ENCODE measurements around the gene UFD1. TPM values are rescaled to one million over a fixed set of nuclear protein-coding genes. Genes with fewer than 3 reads are reported as not detected.

Gene UFD1
- total RNA-seq, 1 donor from 2014 or later = 75.8 TPM

DNA sequence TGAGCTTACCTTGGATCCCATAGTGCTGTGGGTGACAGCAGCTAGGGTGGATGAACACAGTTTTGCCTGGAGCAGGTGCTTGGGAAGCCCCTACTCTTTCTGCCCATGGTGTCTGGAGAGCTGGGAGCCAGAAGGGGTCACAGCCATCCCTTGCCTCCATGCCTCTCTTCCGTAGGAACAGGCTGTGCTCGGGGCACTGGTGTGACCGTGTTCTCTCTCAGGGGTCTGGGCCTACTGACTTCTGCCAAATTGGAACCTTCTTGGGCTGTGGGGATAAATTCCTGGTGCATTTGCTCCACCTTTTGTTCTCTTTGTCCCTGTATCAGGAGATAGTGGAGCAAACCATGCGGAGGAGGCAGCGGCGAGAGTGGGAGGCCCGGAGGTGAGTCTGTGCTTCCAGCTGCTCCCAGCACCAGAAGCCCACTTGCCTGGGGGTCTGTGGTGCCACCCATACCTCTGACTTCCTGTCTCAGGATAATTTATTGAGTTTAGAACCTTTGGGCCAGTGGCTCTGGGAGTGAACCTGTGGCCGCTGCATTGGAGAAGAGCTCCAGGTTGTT is 15.1 kb upstream of the UFD1 start:
- no peak overlapping the region for H3K4me3 Mint-ChIP-seq (ENCODE audit: unreplicated experiment)
- peaks cover 3% of the 10 kb centered on the region for H3K36me3 Mint-ChIP-seq (ENCODE audit: low read depth)

GRCh38 chr22:19492504-19493174 is 13.6 kb upstream of the UFD1 start:
- Mint-ChIP-seq H3K9me3 (ENCODE audit: low read depth) (no peaks in the 10 kb centered on the region), H3K4me1 (ENCODE audit: low read depth) (peaks cover 14% of the 10 kb centered on the region), H3K4me3 (ENCODE audit: unreplicated experiment) (no peak overlapping the region), H3K27ac (ENCODE audit: unreplicated experiment) (no peak overlapping the region), H3K27me3 (ENCODE audit: low read depth) (no peaks in the 10 kb centered on the region), H3K36me3 (ENCODE audit: low read depth) (peaks cover 3% of the 10 kb centered on the region)
- TF ChIP-seq, protein P1, sequence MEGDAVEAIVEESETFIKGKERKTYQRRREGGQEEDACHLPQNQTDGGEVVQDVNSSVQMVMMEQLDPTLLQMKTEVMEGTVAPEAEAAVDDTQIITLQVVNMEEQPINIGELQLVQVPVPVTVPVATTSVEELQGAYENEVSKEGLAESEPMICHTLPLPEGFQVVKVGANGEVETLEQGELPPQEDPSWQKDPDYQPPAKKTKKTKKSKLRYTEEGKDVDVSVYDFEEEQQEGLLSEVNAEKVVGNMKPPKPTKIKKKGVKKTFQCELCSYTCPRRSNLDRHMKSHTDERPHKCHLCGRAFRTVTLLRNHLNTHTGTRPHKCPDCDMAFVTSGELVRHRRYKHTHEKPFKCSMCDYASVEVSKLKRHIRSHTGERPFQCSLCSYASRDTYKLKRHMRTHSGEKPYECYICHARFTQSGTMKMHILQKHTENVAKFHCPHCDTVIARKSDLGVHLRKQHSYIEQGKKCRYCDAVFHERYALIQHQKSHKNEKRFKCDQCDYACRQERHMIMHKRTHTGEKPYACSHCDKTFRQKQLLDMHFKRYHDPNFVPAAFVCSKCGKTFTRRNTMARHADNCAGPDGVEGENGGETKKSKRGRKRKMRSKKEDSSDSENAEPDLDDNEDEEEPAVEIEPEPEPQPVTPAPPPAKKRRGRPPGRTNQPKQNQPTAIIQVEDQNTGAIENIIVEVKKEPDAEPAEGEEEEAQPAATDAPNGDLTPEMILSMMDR (IDR thresholded peaks at IDR 0.05) = no peak
- no peak for DNase-seq (ENCODE audit: low spot score)

More for the DNA sequence above, 15.1 kb upstream of the UFD1 start:
- no peaks in the 10 kb centered on the region for H3K9me3 Mint-ChIP-seq (ENCODE audit: low read depth)
- H3K27ac Mint-ChIP-seq (ENCODE audit: unreplicated experiment) = no peak overlapping the region
- H3K4me1 Mint-ChIP-seq (ENCODE audit: low read depth) = peaks cover 14% of the 10 kb centered on the region
- DNase-seq (ENCODE audit: low spot score) = no peak
- TF ChIP-seq, protein P1 (IDR thresholded peaks at IDR 0.05) = no peak
- no peaks in the 10 kb centered on the region for H3K27me3 Mint-ChIP-seq (ENCODE audit: low read depth)

- Mint-ChIP-seq H3K27ac (ENCODE audit: unreplicated experiment) (no peak overlapping the region), H3K36me3 (ENCODE audit: low read depth) (peaks cover 3% of the 10 kb centered on the region), H3K4me3 (ENCODE audit: unreplicated experiment) (no peak overlapping the region), H3K9me3 (ENCODE audit: low read depth) (no peaks in the 10 kb centered on the region), H3K27me3 (ENCODE audit: low read depth) (no peaks in the 10 kb centered on the region), H3K4me1 (ENCODE audit: low read depth) (peaks cover 4% of the 10 kb centered on the region)
- no peak for DNase-seq (ENCODE audit: low spot score)
- TF ChIP-seq, protein P1 (IDR thresholded peaks at IDR 0.05) = no peak
Measured at GRCh38 chr22:19490628-19491230, 11.7 kb upstream of the UFD1 start.

DNA sequence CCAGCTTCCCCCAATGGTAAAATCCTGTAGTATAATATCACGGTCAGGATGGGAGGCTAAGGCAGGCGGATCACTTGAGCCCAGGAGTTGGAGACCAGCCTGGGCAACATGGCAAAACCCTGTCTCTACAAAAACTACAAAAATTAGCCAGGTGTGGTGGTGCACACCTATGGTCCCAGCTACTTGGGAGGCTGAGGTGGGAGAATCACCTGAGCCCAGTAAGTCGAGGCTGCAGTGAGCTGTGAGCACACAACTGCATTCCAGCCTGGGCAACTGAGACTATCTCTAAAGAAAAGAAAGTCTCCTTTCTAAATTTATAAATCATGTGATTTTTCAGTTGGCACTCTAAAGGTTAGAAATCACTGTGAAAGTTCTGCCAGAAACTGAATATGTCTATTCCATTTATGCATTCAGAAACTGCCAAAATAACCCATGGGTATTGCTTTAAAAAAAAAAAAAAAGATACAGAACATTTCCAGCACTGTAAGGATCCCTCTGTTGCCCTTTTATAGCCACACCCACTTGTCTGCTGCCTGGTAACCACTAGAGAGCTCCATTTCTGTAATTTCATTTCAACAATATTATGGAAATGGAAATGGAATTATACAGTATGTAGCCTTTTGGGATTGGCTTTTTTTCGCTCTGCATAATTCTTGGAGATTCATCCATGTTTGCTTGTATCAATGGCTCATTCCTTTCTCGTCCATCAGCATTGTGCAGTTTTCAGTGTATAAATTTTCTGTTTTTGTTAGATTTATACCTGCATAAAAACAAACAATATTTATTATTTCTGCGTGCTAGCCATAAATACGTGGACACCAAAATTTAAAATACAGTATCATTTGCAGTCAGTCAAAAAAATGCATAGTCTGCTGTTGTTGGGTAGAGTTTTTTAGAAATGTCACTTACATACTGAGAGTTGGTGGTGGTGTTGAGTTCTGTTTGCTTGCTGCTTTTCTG is 10.2 kb upstream of the UFD1 start:
- Mint-ChIP-seq H3K27me3 (ENCODE audit: low read depth) (no peaks in the 10 kb centered on the region), H3K4me1 (ENCODE audit: low read depth) (peaks cover 4% of the 10 kb centered on the region), H3K27ac (ENCODE audit: unreplicated experiment) (no peak overlapping the region), H3K4me3 (ENCODE audit: unreplicated experiment) (no peak overlapping the region), H3K36me3 (ENCODE audit: low read depth) (peaks cover 3% of the 10 kb centered on the region), H3K9me3 (ENCODE audit: low read depth) (no peaks in the 10 kb centered on the region)
- TF ChIP-seq, protein P1 (IDR thresholded peaks at IDR 0.05) = peak; percentile 66
- DNase-seq (ENCODE audit: low spot score) = no peak

- Mint-ChIP-seq H3K36me3 (ENCODE audit: low read depth) (peaks cover 3% of the 10 kb centered on the region), H3K9me3 (ENCODE audit: low read depth) (no peaks in the 10 kb centered on the region)
Measured at GRCh38 chr22:19488285-19488684, 9.3 kb upstream of the UFD1 start.

More at GRCh38 chr22:19488285-19488684, 9.3 kb upstream of the UFD1 start:
- no peak overlapping the region for H3K4me3 Mint-ChIP-seq (ENCODE audit: unreplicated experiment)
- peaks cover 4% of the 10 kb centered on the region for H3K4me1 Mint-ChIP-seq (ENCODE audit: low read depth)
- no peaks in the 10 kb centered on the region for H3K27me3 Mint-ChIP-seq (ENCODE audit: low read depth)
- H3K27ac Mint-ChIP-seq (ENCODE audit: unreplicated experiment) = no peak overlapping the region
- TF ChIP-seq, protein P1 (IDR thresholded peaks at IDR 0.05) = no peak
- no peak for DNase-seq (ENCODE audit: low spot score)

Measured in chondrocyte (in vitro differentiated cells).